HL-60 (cell line): Measurements from ENCODE around the gene CKAP2L.

Source experiments
- DNase-seq, 2 experiments: peaks; one replicate each; pipeline ENCODE4 v3.0.0-alpha.2; 2010 to 2020; ENCODE audit warnings: low read depth in 1 of 2, low spot score in 1 of 2
- H3K27ac ChIP-seq: fragments of 250-450 bp; sonication (Bioruptor Pico); replicated peaks from 2 replicates; pipeline ENCODE4 v1.5.1; 2020; ENCODE audit warnings: mild to moderate bottlenecking, moderate library complexity
- H3K27me3 ChIP-seq: fragments of 250-450 bp; sonication (Bioruptor Pico); 2 replicates; pipeline ENCODE4 v1.5.1; 2021; ENCODE audit warnings: mild to moderate bottlenecking, moderate library complexity; ENCODE audit not compliant: insufficient read depth, poor library complexity, severe bottlenecking
- H3K4me3 ChIP-seq: replicated peaks from 2 replicates; pipeline ENCODE4 v1.5.1; 2011; ENCODE audit warnings: mild to moderate bottlenecking, control low read depth, low read length; ENCODE audit not compliant: insufficient read depth
- GABPA ChIP-seq: IDR thresholded peaks from 2 replicates; pipeline ENCODE4 v1.6.1; 2012; ENCODE audit warnings: low read depth
- POLR2AphosphoS5 ChIP-seq: IDR thresholded peaks from 2 replicates; pipeline ENCODE4 v1.6.1; 2012; ENCODE audit warnings: low read depth
- SPI1 ChIP-seq: IDR thresholded peaks from 2 replicates; pipeline ENCODE4 v1.6.1; 2012; ENCODE audit warnings: low read depth, mild to moderate bottlenecking, borderline replicate concordance
- TF ChIP-seq, protein P1 (sequence below): IDR thresholded peaks from 2 replicates; pipeline ENCODE4 v1.6.1; 2012; ENCODE audit warnings: low read depth; ENCODE audit not compliant: insufficient replicate concordance
- TF ChIP-seq, protein P2 (sequence below): IDR thresholded peaks from one replicate; pipeline ENCODE4 v1.5.1; 2011; ENCODE audit warnings: low read length, control low read depth, inconsistent platforms; ENCODE audit not compliant: insufficient read depth

CKAP2L gene

DNA sequence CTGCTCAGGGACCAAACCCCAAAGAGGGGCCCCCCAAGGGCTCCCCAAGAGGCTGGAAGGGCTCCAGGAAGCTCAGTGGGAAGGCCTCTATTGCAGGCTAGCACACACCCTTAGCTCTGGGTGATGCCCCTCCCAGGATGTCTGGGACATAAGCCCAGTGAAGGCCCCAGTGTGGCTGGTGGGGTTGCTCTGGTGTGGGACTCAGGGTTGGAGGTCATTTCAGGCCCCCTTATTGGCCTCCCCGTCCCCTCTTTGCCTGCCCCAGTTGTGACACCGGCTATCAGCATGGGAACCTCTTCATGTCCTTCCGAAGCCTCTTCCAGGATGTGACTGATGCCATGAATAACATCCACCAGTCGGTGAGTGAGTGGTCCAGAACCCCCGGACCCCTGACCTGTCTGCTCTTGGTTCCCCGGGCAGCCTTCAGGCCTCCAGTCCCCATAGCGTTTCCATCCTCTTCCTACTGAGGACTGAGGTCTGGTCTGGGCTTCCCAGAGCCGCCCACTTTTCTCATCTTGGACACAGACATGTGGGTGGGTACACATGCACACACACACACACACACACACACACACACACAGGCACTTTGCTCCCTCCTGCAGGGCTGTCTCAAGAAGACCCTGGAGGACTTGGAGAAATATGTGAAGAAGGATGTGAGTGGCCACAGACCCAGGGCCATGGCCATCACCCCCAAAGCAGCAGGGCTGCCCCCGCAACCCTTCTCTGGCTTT lies 41.4 kb downstream of the CKAP2L start:
- TF ChIP-seq, protein P1, sequence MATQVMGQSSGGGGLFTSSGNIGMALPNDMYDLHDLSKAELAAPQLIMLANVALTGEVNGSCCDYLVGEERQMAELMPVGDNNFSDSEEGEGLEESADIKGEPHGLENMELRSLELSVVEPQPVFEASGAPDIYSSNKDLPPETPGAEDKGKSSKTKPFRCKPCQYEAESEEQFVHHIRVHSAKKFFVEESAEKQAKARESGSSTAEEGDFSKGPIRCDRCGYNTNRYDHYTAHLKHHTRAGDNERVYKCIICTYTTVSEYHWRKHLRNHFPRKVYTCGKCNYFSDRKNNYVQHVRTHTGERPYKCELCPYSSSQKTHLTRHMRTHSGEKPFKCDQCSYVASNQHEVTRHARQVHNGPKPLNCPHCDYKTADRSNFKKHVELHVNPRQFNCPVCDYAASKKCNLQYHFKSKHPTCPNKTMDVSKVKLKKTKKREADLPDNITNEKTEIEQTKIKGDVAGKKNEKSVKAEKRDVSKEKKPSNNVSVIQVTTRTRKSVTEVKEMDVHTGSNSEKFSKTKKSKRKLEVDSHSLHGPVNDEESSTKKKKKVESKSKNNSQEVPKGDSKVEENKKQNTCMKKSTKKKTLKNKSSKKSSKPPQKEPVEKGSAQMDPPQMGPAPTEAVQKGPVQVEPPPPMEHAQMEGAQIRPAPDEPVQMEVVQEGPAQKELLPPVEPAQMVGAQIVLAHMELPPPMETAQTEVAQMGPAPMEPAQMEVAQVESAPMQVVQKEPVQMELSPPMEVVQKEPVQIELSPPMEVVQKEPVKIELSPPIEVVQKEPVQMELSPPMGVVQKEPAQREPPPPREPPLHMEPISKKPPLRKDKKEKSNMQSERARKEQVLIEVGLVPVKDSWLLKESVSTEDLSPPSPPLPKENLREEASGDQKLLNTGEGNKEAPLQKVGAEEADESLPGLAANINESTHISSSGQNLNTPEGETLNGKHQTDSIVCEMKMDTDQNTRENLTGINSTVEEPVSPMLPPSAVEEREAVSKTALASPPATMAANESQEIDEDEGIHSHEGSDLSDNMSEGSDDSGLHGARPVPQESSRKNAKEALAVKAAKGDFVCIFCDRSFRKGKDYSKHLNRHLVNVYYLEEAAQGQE = no peak
- TF ChIP-seq SPI1 (no peak), GABPA (no peak), POLR2AphosphoS5 (no peak)
- TF ChIP-seq, protein P2, sequence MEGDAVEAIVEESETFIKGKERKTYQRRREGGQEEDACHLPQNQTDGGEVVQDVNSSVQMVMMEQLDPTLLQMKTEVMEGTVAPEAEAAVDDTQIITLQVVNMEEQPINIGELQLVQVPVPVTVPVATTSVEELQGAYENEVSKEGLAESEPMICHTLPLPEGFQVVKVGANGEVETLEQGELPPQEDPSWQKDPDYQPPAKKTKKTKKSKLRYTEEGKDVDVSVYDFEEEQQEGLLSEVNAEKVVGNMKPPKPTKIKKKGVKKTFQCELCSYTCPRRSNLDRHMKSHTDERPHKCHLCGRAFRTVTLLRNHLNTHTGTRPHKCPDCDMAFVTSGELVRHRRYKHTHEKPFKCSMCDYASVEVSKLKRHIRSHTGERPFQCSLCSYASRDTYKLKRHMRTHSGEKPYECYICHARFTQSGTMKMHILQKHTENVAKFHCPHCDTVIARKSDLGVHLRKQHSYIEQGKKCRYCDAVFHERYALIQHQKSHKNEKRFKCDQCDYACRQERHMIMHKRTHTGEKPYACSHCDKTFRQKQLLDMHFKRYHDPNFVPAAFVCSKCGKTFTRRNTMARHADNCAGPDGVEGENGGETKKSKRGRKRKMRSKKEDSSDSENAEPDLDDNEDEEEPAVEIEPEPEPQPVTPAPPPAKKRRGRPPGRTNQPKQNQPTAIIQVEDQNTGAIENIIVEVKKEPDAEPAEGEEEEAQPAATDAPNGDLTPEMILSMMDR = no peak
- Histone ChIP-seq H3K4me3 (no peak overlapping the region), H3K27me3 (no peaks in the 10 kb centered on the region), H3K27ac (no peak overlapping the region)
- no peak for DNase-seq

DNA sequence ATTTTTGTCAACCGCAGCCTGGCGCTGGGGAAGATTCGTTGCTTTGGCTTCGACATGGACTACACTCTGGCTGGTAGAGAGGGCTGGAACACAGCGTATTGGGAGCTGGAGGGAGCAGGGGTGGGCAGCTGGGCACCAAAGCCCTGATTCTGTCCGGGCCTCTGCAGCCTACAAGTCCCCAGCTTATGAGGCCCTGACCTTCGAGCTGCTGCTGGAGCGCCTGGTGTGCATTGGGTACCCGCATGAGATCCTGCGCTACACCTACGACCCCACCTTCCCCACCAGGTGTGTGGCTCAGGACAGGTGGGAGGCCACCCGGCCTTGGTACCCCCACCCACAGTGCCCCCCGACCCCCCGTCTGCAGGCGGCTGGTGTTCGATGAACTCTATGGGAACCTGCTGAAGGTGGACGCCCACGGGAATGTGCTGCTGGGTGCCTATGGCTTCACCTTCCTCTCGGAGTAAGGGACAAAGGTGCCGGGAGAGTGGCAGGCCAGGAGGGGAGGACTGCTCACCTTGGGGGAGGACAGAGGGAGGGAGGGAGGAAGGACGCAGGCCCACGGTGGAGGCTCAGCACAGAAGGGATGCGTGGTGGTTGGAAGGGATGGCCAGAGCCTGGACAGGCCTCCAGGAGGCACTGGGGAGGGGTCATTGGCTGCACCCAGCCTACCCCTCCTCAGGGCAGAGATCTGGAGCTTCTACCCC lies 42.4 kb downstream of the CKAP2L start:
- Histone ChIP-seq H3K4me3 (no peak overlapping the region), H3K27me3 (no peaks in the 10 kb centered on the region), H3K27ac (no peak overlapping the region)
- TF ChIP-seq, protein P1 = no peak
- TF ChIP-seq POLR2AphosphoS5 = no peak
- TF ChIP-seq, protein P2 = no peak
- no peak for TF ChIP-seq SPI1
- TF ChIP-seq GABPA = no peak
- DNase-seq = no peak

DNA sequence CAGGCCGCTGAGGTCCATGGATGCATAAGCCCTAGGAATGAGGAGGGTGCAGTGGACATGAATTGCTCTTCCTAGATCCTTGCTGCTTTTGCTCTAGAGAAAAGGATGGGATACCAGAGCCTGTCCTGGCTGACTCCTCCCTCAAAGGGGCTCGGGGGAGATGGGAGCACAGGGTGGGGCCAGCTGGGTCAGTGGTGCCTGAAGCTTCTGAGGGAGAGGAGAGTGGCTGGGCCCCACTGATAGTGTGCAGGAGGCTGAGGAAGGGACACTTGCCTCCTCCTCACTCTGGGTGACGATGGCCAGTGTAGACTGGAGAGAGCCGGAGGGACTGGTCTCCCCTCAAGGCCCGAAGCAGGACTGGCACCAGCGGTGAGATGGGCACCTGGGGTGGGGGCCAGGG lies 43.6 kb downstream of the CKAP2L start, which contains the start of gene NT5DC4:
Gene NT5DC4 (plus strand): TSS at position 236 of the 400 bp plus-strand sequence. CDS start 60 bp downstream, at position 296.
- H3K27me3 ChIP-seq = no peaks in the 10 kb centered on the region
- TF ChIP-seq, protein P1 = no peak
- TF ChIP-seq POLR2AphosphoS5 (no peak), SPI1 (no peak), GABPA (no peak)
- TF ChIP-seq, protein P2 = no peak
- H3K27ac ChIP-seq = no peak within 1 kb of the TSS
- DNase-seq = no peak
- no peak within 1 kb of the TSS for H3K4me3 ChIP-seq
